H1 (cell line): ENCODE results near the gene RAB1A. TPM values are rescaled to one million over a fixed set of nuclear protein-coding genes. Genes with fewer than 3 reads are reported as not detected.

Source experiments
- CHD7 ChIP-seq: fragments of 300-600 bp; sonication (generic); IDR thresholded peaks from 2 replicates; pipeline ENCODE4 v1.7.1; 2012; ENCODE audit warnings: low read length, moderate library complexity, mild to moderate bottlenecking, inconsistent platforms; ENCODE audit not compliant: insufficient replicate concordance
- E2F6 ChIP-seq: IDR thresholded peaks from 2 replicates; pipeline ENCODE4 v1.6.1; 2012; ENCODE audit warnings: inconsistent platforms
- EP300 ChIP-seq, 2 experiments: IDR thresholded peaks; 1 replicate in 1 of 2; 2 replicates in 1 of 2; pipeline ENCODE4 v1.6.1; 2011 to 2012; ENCODE audit warnings: low read depth in 2 of 2, low read length in 2 of 2, mild to moderate bottlenecking in 2 of 2, borderline replicate concordance in 1 of 2, inconsistent platforms in 1 of 2, moderate library complexity in 1 of 2
- JUN ChIP-seq: IDR thresholded peaks from 2 replicates; pipeline ENCODE4 v1.6.1; 2011; ENCODE audit warnings: low read depth, mild to moderate bottlenecking, improper control_type of control experiment, low read length
- KDM5A ChIP-seq: fragments of 200-600 bp; IDR thresholded peaks from 2 replicates; pipeline ENCODE4 v1.7.1; 2012; ENCODE audit warnings: mild to moderate bottlenecking, low read length, inconsistent platforms, mixed read lengths
- POLR2A ChIP-seq, 2 experiments: IDR thresholded peaks; 1 replicate in 1 of 2; 2 replicates in 1 of 2; pipeline ENCODE4 v1.6.1; 2011; ENCODE audit warnings: low read depth in 2 of 2, low read length in 2 of 2, mild to moderate bottlenecking in 2 of 2; ENCODE audit errors: control extremely low read depth in 1 of 2
- RAD21 ChIP-seq, 2 experiments: IDR thresholded peaks in 1 of 2; conservative IDR thresholded peaks in 1 of 2; 2 replicates each; pipeline ENCODE4 v1.6.1; 2011; ENCODE audit warnings: low read depth in 2 of 2, low read length in 2 of 2, improper control_type of control experiment in 1 of 2, inconsistent platforms in 1 of 2, mild to moderate bottlenecking in 1 of 2, moderate library complexity in 1 of 2
- RBBP5 ChIP-seq: IDR thresholded peaks from 2 replicates; pipeline ENCODE4 v1.7.1; 2012; ENCODE audit warnings: low read depth, mild to moderate bottlenecking, inconsistent platforms, low read length, moderate library complexity, borderline replicate concordance
- RFX5 ChIP-seq: IDR thresholded peaks from 2 replicates; pipeline ENCODE4 v1.6.1; 2011; ENCODE audit warnings: low read depth, low read length, improper control_type of control experiment, borderline replicate concordance
- SAP30 ChIP-seq: fragments of 300-600 bp; sonication (generic); IDR thresholded peaks from 2 replicates; pipeline ENCODE4 v1.7.1; 2012; ENCODE audit warnings: low read length, moderate library complexity, mild to moderate bottlenecking, inconsistent platforms; ENCODE audit not compliant: insufficient read depth, insufficient replicate concordance
- SP1 ChIP-seq: IDR thresholded peaks from 2 replicates; pipeline ENCODE4 v1.6.1; 2011; ENCODE audit warnings: low read depth, low read length
- polyA plus RNA-seq, 7 experiments: library from polyadenylated mRNA; depleted of rRNA in 3 of 7; stranded (reverse) in 5 of 7; unstranded in 2 of 7; fragments of >200 nt in 5 of 7; fragments of 200-250 nt in 2 of 7; gene quantifications; 1 replicate in 5 of 7; 2 replicates in 1 of 7; 4 replicates in 1 of 7; pipeline versions ENCODE4 v1.2.1 to v1.2.3, GENCODE V29; 2011 to 2013; ENCODE audit warnings: missing spikeins in 2 of 7, mixed read lengths in 2 of 7
- total RNA-seq: library from RNA; stranded (reverse); fragmentation: NEBNext Ultra II Directional; extraction: Animal tissue kit (Norgen Biotek cat#: 25700); gene quantifications from 2 replicates; pipeline ENCODE4 v1.2.1, GENCODE V29; 2021

The RAB1A gene
- total and polyA plus RNA-seq, 2 of the 8 experiments (the other 6 are each of a cell fraction or from before 2014, with no cell fraction given): 77.9 to 120 TPM

GRCh38 chr2:65146078-65146477, 16.2 kb upstream of the RAB1A start (continued):
- TF ChIP-seq CHD7 (no peak), EP300 (IDR thresholded peaks at IDR 0.05; ENCODE audit: borderline replicate concordance in 1 of 2, low read depth in 2 of 2, low read length in 2 of 2) (no peak), E2F6 (no peak), RAD21 (IDR thresholded peaks at IDR 0.05 in 1 of 2, conservative IDR thresholded peaks at IDR 0.05 in 1 of 2; ENCODE audit: low read depth in 2 of 2, low read length in 2 of 2) (no peak), JUN (no peak), KDM5A (no peak), POLR2A (IDR thresholded peaks at IDR 0.05; ENCODE audit: control extremely low read depth in 1 of 2, low read depth in 2 of 2, low read length in 2 of 2) (no peak), SAP30 (no peak), RFX5 (no peak), SP1 (no peak), RBBP5 (no peak)
